Subcutaneous adipose tissue (tissue), 4 donors: Measurements from ENCODE around the gene DLGAP4. TPM values are rescaled to one million over a fixed set of nuclear protein-coding genes. Genes with fewer than 3 reads are reported as not detected.

Experiments used
- CTCF ChIP-seq: fragments of 450-650 bp; IDR thresholded peaks from one replicate; pipeline ENCODE4 v1.5.1; 2016; ENCODE audit warnings: low read depth, mild to moderate bottlenecking, control low read depth, antibody characterized with exemption, moderate library complexity
- total RNA-seq, 4 donors: library from RNA; depleted of rRNA; stranded (reverse); fragments of >200 nt; gene quantifications; one replicate each; pipeline ENCODE4 v1.1.0, GENCODE V29; 2016

Gene DLGAP4
- total RNA-seq, 4 donors from 2014 or later = 25.8 to 47.4 (median 38.9) TPM

- no peak for TF ChIP-seq CTCF
Measured at GRCh38 chr20:36563374-36563773, 257.2 kb downstream of the DLGAP4 start.

- no peak for TF ChIP-seq CTCF
Measured at GRCh38 chr20:36565520-36565919, 259.4 kb downstream of the DLGAP4 start.

GRCh38 chr20:36569847-36570429 lies 263.8 kb downstream of the DLGAP4 start:
- no peak for TF ChIP-seq CTCF

- TF ChIP-seq CTCF = no peak
Measured at GRCh38 chr20:36571564-36572504, 265.7 kb downstream of the DLGAP4 start.

GRCh38 chr20:36572701-36573102 lies 266.6 kb downstream of the DLGAP4 start:
- TF ChIP-seq CTCF = no peak

- no peak for TF ChIP-seq CTCF
Measured at GRCh38 chr20:36573103-36573797, 267.1 kb downstream of the DLGAP4 start, which contains the start of gene TGIF2. TGIF2 (plus strand) TSS chr20:36573597; CDS start chr20:36578775, 5,178 bp downstream.

- no peak for TF ChIP-seq CTCF
Measured at GRCh38 chr20:36573798-36574365, 267.7 kb downstream of the DLGAP4 start.
